Lower leg skin (tissue), 4 donors: ENCODE measurements around the gene PLEKHG4B. TPM values are rescaled to one million over a fixed set of nuclear protein-coding genes. Genes with fewer than 3 reads are reported as not detected.

ENCODE experiments used
- DNase-seq, 2 donors: peaks; one replicate each; pipeline ENCODE4 v3.0.0-alpha.2; 2019; ENCODE audit warnings: low spot score in 2 of 2
- H3K4me3 ChIP-seq: fragments of 200-600 bp; sonication (generic); 2 replicates; pipeline ENCODE4 v1.5.1; 2017; ENCODE audit warnings: mild to moderate bottlenecking, low read depth; ENCODE audit not compliant: poor library complexity, severe bottlenecking
- POLR2A ChIP-seq, 2 donors: fragments of 450-650 bp; IDR thresholded peaks; one replicate each; pipeline ENCODE4 v1.6.1; 2016 to 2017; ENCODE audit warnings: antibody characterized with exemption in 2 of 2, mild to moderate bottlenecking in 1 of 2, moderate library complexity in 1 of 2
- WGBS, 2 donors: methylation state at CpG; one replicate each; pipeline ENCODE4 v1.1.5; 2018; 5-methylcytosine and 5-hydroxymethylcytosine counted together
- intact Hi-C: fragments of 100-400 bp; cut with DNase I; formaldehyde crosslinking; loops from one replicate; pipeline ENCODE4 v1.15.0; 2023; ENCODE audit warnings: low total_unique reads
- total RNA-seq, 4 donors: library from RNA; depleted of rRNA; stranded (reverse); fragments of >200 nt; gene quantifications; one replicate each; pipeline ENCODE4 v1.1.0, GENCODE V29; 2016
- TF ChIP-seq, protein P1 (sequence below), 3 donors: fragments of 450-650 bp; IDR thresholded peaks; one replicate each; pipeline ENCODE4 v1.5.1; 2016; ENCODE audit warnings: antibody characterized with exemption in 3 of 3, mild to moderate bottlenecking in 3 of 3, moderate library complexity in 2 of 3

PLEKHG4B gene
- total RNA-seq, 4 donors from 2014 or later = 0.17 to 2.1 (median 0.36) TPM

- WGBS, 2 donors = 16 to 20% methylated on average over 23 to 51 of the region's 56 CpGs
- DNase-seq = no peak
- no peak within 1 kb of the TSS for H3K4me3 ChIP-seq
- TF ChIP-seq, protein P1, sequence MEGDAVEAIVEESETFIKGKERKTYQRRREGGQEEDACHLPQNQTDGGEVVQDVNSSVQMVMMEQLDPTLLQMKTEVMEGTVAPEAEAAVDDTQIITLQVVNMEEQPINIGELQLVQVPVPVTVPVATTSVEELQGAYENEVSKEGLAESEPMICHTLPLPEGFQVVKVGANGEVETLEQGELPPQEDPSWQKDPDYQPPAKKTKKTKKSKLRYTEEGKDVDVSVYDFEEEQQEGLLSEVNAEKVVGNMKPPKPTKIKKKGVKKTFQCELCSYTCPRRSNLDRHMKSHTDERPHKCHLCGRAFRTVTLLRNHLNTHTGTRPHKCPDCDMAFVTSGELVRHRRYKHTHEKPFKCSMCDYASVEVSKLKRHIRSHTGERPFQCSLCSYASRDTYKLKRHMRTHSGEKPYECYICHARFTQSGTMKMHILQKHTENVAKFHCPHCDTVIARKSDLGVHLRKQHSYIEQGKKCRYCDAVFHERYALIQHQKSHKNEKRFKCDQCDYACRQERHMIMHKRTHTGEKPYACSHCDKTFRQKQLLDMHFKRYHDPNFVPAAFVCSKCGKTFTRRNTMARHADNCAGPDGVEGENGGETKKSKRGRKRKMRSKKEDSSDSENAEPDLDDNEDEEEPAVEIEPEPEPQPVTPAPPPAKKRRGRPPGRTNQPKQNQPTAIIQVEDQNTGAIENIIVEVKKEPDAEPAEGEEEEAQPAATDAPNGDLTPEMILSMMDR (IDR thresholded peaks at IDR 0.05) = no peak
- no peak for TF ChIP-seq POLR2A (IDR thresholded peaks at IDR 0.05)
- intact Hi-C loops = no loop called here
Observed at GRCh38 chr5:191036-191948, 99.3 kb downstream of the PLEKHG4B start, which contains the start of gene LRRC14B. Gene LRRC14B, plus strand, starts transcription at chr5:191495. Its CDS starts 44 bp downstream, at chr5:191539.

DNA sequence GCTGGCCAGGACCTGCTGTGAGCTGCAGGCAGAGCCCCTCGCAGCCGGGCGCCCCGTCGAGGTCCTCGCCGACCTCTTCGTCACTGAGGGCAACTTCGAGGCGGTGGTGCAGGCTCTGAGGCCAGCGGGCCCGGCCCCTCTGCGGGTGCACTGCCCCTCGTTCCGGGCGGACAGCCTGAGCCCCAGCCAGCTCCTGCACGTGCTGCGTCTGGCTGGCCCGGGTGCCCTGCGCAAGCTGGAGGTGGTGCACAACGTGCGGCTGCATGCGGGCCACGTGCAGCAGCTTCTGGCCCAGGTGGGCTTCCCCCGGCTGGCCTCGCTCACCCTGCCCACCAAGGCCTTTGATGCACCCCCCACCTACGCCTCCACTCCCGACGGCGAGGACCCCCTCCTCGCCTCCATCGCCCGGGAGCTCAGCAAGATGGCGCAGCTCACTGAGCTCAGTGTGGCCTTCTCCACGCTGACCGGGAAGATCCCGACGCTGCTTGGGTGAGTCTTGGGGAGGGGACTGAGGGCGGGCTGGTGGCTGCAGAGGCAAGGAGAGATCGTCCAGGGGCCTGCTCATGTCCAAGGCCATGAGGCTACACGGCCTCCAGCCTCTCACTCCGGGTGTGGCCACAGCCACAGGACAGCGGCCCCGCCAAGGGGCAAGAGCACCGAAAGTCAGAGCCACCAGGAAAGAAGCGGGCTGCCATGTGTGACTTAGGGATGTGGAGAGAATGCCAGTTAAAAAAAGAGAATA is 100.2 kb downstream of the PLEKHG4B start:
- intact Hi-C loops = no loop called here
- 83 to 90% methylated on average over 40 to 46 of the region's 46 CpGs for WGBS, 2 donors
- no peak for DNase-seq
- TF ChIP-seq POLR2A (IDR thresholded peaks at IDR 0.05) = no peak
- TF ChIP-seq, protein P1 (IDR thresholded peaks at IDR 0.05) = no peak
- H3K4me3 ChIP-seq = no peak overlapping the region

DNA sequence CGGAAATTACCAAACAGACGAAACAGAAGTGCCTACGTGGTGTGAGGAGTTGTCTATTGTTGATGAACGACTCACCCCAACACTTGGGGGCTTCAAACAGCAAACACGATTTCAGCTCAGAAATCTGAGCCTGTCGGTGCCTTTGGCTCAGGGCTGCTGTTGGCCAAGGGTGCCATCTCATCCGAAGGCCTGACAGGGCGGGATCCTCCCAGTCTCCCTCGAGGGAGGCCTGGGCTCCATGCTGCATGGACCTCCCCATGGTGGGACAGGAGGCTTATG is 100.7 kb downstream of the PLEKHG4B start:
- intact Hi-C loops = no loop called here
- WGBS, 2 donors = 78 to 81% methylated on average over 9 of the region's 9 CpGs
- no peak for DNase-seq

GRCh38 chr5:192970-193831 is 101.2 kb downstream of the PLEKHG4B start:
- intact Hi-C loops = no loop called here
- WGBS, 2 donors = 91 to 94% methylated on average over 14 to 17 of the region's 17 CpGs
- TF ChIP-seq, protein P1 (IDR thresholded peaks at IDR 0.05) = no peak
- no peak for TF ChIP-seq POLR2A (IDR thresholded peaks at IDR 0.05)
- DNase-seq = no peak
- no peak overlapping the region for H3K4me3 ChIP-seq

More for the DNA sequence above, 100.7 kb downstream of the PLEKHG4B start:
- TF ChIP-seq, protein P1 (IDR thresholded peaks at IDR 0.05) = no peak
- no peak for TF ChIP-seq POLR2A (IDR thresholded peaks at IDR 0.05)
- no peak overlapping the region for H3K4me3 ChIP-seq

DNA sequence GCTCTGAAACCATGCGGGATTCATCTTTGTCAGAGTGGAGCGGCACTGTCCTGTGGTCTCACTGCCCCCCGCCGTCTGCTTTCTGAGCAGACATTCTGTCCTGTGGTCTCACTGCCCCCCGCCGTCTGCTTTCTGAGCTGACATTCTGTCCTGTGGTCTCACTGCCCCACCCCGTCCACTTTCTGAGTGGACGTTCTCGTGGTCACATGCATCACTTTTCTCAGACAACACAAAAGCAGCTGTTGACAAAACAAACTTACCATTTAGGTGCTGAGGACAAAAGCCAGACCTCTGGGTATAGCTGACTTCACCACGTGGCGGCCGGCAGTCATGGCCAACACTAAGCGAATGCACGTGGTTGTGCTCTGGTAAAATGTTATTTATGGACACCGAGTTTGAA is 102.1 kb downstream of the PLEKHG4B start:
- intact Hi-C loops = no loop called here
- no peak overlapping the region for H3K4me3 ChIP-seq
- 85% methylated on average over 15 of the region's 15 CpGs for WGBS, 2 donors
- no peak for TF ChIP-seq POLR2A (IDR thresholded peaks at IDR 0.05)
- TF ChIP-seq, protein P1 (IDR thresholded peaks at IDR 0.05) = no peak
- DNase-seq = no peak
